Caco-2 (cell line): ENCODE measurements around the gene LRRC49. TPM values are rescaled to one million over a fixed set of nuclear protein-coding genes. Genes with fewer than 3 reads are reported as not detected.

ENCODE experiments used
- BruUV-seq: library from RNA; stranded (reverse); fragments of 400-500 nt; replicated peaks from 2 replicates; lab custom pipeline; 2021; lab: Mats Ljungman, UMichigan
- CTCF ChIA-PET: fragments of 300-600 bp; sonication (Branson Sonifier 250); formaldehyde crosslinking; loops from one replicate; lab custom pipeline; 2022; ENCODE audit warnings: antibody characterized with exemption; lab: Charles Lee
- POLR2A ChIA-PET: fragments of 300-600 bp; sonication (Branson Sonifier 250); formaldehyde crosslinking; loops from one replicate; lab custom pipeline; 2022; ENCODE audit warnings: antibody characterized with exemption; lab: Charles Lee
- DNase-seq, 2 experiments: peaks; one replicate each; pipeline versions ENCODE4 v3.0.0 to v3.0.0-alpha.2; 2020 to 2022
- H3K27me3 ChIP-seq: replicated peaks from 2 replicates; pipeline ENCODE4 v1.6.0; 2011; ENCODE audit warnings: low read length; ENCODE audit not compliant: control insufficient read depth, insufficient read depth
- H3K36me3 ChIP-seq: 2 replicates; pipeline ENCODE4 v1.5.1; 2011; ENCODE audit warnings: low read length; ENCODE audit not compliant: control insufficient read depth, insufficient read depth
- H3K4me1 ChIP-seq: fragments of 250-450 bp; sonication (Bioruptor Pico); 2 replicates; pipeline ENCODE4 v1.5.1; 2020; ENCODE audit warnings: mild to moderate bottlenecking
- H3K4me3 ChIP-seq: 2 replicates; pipeline ENCODE4 v1.5.1; 2011; ENCODE audit warnings: low read depth, mild to moderate bottlenecking, control low read depth, low read length
- H3K9me3 ChIP-seq: fragments of 250-450 bp; sonication (Bioruptor Pico); 2 replicates; pipeline ENCODE4 v1.5.1; 2020; ENCODE audit warnings: mild to moderate bottlenecking, moderate library complexity
- H3K27ac Mint-ChIP-seq: one replicate; pipeline ENCODE4 v1.8.0; 2022; ENCODE audit warnings: mixed read lengths; ENCODE audit not compliant: unreplicated experiment
- H3K27me3 Mint-ChIP-seq: one replicate; pipeline ENCODE4 v1.8.0; 2022; ENCODE audit warnings: mixed read lengths; ENCODE audit not compliant: insufficient read depth, unreplicated experiment
- H3K36me3 Mint-ChIP-seq: one replicate; pipeline ENCODE4 v1.8.0; 2022; ENCODE audit warnings: mild to moderate bottlenecking, mixed read lengths; ENCODE audit not compliant: insufficient read depth, unreplicated experiment
- H3K4me1 Mint-ChIP-seq: one replicate; pipeline ENCODE4 v1.8.0; 2022; ENCODE audit warnings: low read depth, mixed read lengths; ENCODE audit not compliant: unreplicated experiment
- H3K4me3 Mint-ChIP-seq: one replicate; pipeline ENCODE4 v1.8.0; 2022; ENCODE audit warnings: mild to moderate bottlenecking, moderate library complexity, mixed read lengths; ENCODE audit not compliant: unreplicated experiment
- H3K9me3 Mint-ChIP-seq: one replicate; pipeline ENCODE4 v1.8.0; 2022; ENCODE audit warnings: mixed read lengths; ENCODE audit not compliant: unreplicated experiment
- intact Hi-C: fragments of 100-400 bp; cut with micrococcal nuclease; formaldehyde crosslinking; loops from one replicate; pipeline ENCODE4 v1.10.0; 2022; ENCODE audit not compliant: unreplicated experiment
- total RNA-seq: library from RNA; stranded (reverse); gene quantifications from 2 replicates; pipeline ENCODE4 v1.2.3, GENCODE V29; 2022
- TF ChIP-seq, protein P1 (sequence below), 2 experiments: fragments of 200-600 bp in 1 of 2; IDR thresholded peaks; 1 replicate in 1 of 2; 2 replicates in 1 of 2; pipeline versions ENCODE4 v1.5.1 to v1.8.0; 2011 to 2022; ENCODE audit warnings: antibody characterized with exemption in 1 of 2, control low read depth in 1 of 2, inconsistent platforms in 1 of 2, low read depth in 1 of 2, low read length in 1 of 2, mild to moderate bottlenecking in 1 of 2, moderate library complexity in 1 of 2; ENCODE audit not compliant: insufficient read depth in 1 of 2, severe bottlenecking in 1 of 2, unreplicated experiment in 1 of 2

Gene LRRC49
- total RNA-seq, 1 experiment from 2014 or later = 0.82 TPM

- H3K4me1 ChIP-seq = no peaks in the 10 kb centered on the region
- Mint-ChIP-seq H3K27ac (no peak overlapping the region), H3K27me3 (peaks cover 3% of the 10 kb centered on the region), H3K36me3 (no peaks in the 10 kb centered on the region), H3K4me1 (peaks cover 10% of the 10 kb centered on the region), H3K9me3 (no peaks in the 10 kb centered on the region), H3K4me3 (no peak overlapping the region)
- TF ChIP-seq, protein P1, sequence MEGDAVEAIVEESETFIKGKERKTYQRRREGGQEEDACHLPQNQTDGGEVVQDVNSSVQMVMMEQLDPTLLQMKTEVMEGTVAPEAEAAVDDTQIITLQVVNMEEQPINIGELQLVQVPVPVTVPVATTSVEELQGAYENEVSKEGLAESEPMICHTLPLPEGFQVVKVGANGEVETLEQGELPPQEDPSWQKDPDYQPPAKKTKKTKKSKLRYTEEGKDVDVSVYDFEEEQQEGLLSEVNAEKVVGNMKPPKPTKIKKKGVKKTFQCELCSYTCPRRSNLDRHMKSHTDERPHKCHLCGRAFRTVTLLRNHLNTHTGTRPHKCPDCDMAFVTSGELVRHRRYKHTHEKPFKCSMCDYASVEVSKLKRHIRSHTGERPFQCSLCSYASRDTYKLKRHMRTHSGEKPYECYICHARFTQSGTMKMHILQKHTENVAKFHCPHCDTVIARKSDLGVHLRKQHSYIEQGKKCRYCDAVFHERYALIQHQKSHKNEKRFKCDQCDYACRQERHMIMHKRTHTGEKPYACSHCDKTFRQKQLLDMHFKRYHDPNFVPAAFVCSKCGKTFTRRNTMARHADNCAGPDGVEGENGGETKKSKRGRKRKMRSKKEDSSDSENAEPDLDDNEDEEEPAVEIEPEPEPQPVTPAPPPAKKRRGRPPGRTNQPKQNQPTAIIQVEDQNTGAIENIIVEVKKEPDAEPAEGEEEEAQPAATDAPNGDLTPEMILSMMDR (IDR thresholded peaks at IDR 0.05; ENCODE audit: insufficient read depth in 1 of 2, low read depth in 1 of 2, low read length in 1 of 2, severe bottlenecking in 1 of 2, unreplicated experiment in 1 of 2) = no peak
- no peak for DNase-seq
- H3K9me3 ChIP-seq = 0 out of 2 replicates have a peak, but pooled peaks cover 4% of the 10 kb centered on the region
- intact Hi-C loops = no loop called here
- ChIA-PET POLR2A (no interaction called here), CTCF (interaction anchor here (0.7 kb wide), 1 partner anchor 28 kb away, joined by 3 read pairs; no protein-coding TSS in a partner anchor)
- BruUV-seq = no TSS peak
- no peaks in the 10 kb centered on the region for H3K27me3 ChIP-seq
- H3K4me3 ChIP-seq = no peak overlapping the region
- H3K36me3 ChIP-seq = no peaks in the 10 kb centered on the region
These were observed 72.1 kb downstream of the LRRC49 start for GRCh38 chr15:70964686-70965085.

DNA sequence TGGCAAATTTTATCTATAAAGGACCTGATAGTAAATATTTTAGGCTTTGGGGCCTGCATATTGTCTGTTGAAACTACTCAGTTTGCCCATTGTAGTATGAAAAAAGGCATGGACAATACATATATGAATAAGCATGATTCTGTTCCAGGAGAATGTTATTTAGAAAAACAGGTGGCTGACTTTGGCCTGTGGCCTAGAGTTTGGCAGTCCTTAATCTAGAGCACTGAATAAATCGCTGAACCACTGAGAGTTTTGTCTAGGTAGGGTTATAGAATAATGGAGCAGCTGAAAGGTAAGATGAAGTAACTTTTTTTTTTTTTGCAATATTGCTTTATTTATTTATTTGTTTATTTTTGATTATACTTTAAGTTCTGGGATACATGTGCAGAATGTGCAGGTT is 75.0 kb downstream of the LRRC49 start:
- intact Hi-C loops = no loop called here
- Mint-ChIP-seq H3K27ac (no peak overlapping the region), H3K4me3 (no peak overlapping the region), H3K27me3 (no peaks in the 10 kb centered on the region), H3K4me1 (peaks cover 10% of the 10 kb centered on the region), H3K36me3 (no peaks in the 10 kb centered on the region), H3K9me3 (no peaks in the 10 kb centered on the region)
- Histone ChIP-seq H3K36me3 (no peaks in the 10 kb centered on the region), H3K27me3 (no peaks in the 10 kb centered on the region), H3K4me1 (no peaks in the 10 kb centered on the region), H3K9me3 (no peaks in the 10 kb centered on the region), H3K4me3 (no peak overlapping the region)
- ChIA-PET CTCF (no interaction called here), POLR2A (no interaction called here)
- DNase-seq = no peak
- no TSS peak for BruUV-seq
- TF ChIP-seq, protein P1 (IDR thresholded peaks at IDR 0.05; ENCODE audit: insufficient read depth in 1 of 2, low read depth in 1 of 2, low read length in 1 of 2, severe bottlenecking in 1 of 2, unreplicated experiment in 1 of 2) = no peak

- TF ChIP-seq, protein P1 (IDR thresholded peaks at IDR 0.05; ENCODE audit: insufficient read depth in 1 of 2, low read depth in 1 of 2, low read length in 1 of 2, severe bottlenecking in 1 of 2, unreplicated experiment in 1 of 2) = no peak
- Mint-ChIP-seq H3K36me3 (no peaks in the 10 kb centered on the region), H3K27me3 (no peaks in the 10 kb centered on the region), H3K27ac (no peak overlapping the region), H3K4me1 (no peaks in the 10 kb centered on the region), H3K9me3 (no peaks in the 10 kb centered on the region), H3K4me3 (no peak overlapping the region)
- Histone ChIP-seq H3K4me3 (no peak overlapping the region), H3K9me3 (no peaks in the 10 kb centered on the region), H3K36me3 (no peaks in the 10 kb centered on the region), H3K27me3 (no peaks in the 10 kb centered on the region), H3K4me1 (no peaks in the 10 kb centered on the region)
- ChIA-PET CTCF (interaction anchor here (0.6 kb wide), 1 partner anchor 466 kb away, joined by 4 read pairs; no protein-coding TSS in a partner anchor), POLR2A (no interaction called here)
- intact Hi-C loops = loop anchor here (10.0 kb wide), 1 partner anchor 471 kb away; no protein-coding TSS in a partner anchor
- no peak for DNase-seq
- BruUV-seq = no TSS peak
These were observed 81.6 kb downstream of the LRRC49 start for GRCh38 chr15:70974004-70974832.
